PC-3 (cell line): ENCODE results near the gene PRUNE1. TPM values are rescaled to one million over a fixed set of nuclear protein-coding genes. Genes with fewer than 3 reads are reported as not detected.

Experiments
- ATAC-seq: fragments of 200-7000 bp; cut with Tn5 transposase; 2 replicates; pipeline ENCODE4 v1.9.1; 2020; ENCODE audit warnings: mild to moderate bottlenecking, moderate library complexity
- BruUV-seq: library from RNA; stranded (reverse); fragments of 400-500 nt; replicated peaks from 2 replicates; lab custom pipeline; 2021; lab: Mats Ljungman, UMichigan
- CTCF ChIA-PET: fragments of 300-600 bp; sonication (Branson Sonifier 250); formaldehyde crosslinking; loops from one replicate; lab custom pipeline; 2022; ENCODE audit warnings: antibody characterized with exemption; lab: Charles Lee
- POLR2A ChIA-PET: fragments of 300-600 bp; sonication (Branson Sonifier 250); formaldehyde crosslinking; loops from one replicate; lab custom pipeline; 2022; ENCODE audit warnings: antibody characterized with exemption; ENCODE audit not compliant: unreplicated experiment; lab: Charles Lee
- DNase-seq: peaks from one replicate; pipeline ENCODE4 v3.0.0-alpha.2; 2015
- H2AFZ ChIP-seq: fragments of 300-600 bp; sonication (generic); 2 replicates; pipeline ENCODE4 v1.6.0; 2016; ENCODE audit warnings: antibody characterized with exemption, low read length
- H3F3A ChIP-seq: fragments of 300-600 bp; sonication (generic); one replicate; pipeline ENCODE4 v1.6.0; 2017; ENCODE audit warnings: antibody characterized with exemption, low read length, control low read depth, mild to moderate bottlenecking; ENCODE audit not compliant: unreplicated experiment
- H3K27ac ChIP-seq: fragments of 300-600 bp; sonication (generic); 2 replicates; pipeline ENCODE4 v1.5.1; 2016; ENCODE audit warnings: mild to moderate bottlenecking, low read length
- H3K27me3 ChIP-seq: fragments of 300-600 bp; sonication (generic); 2 replicates; pipeline ENCODE4 v1.6.1; 2016; ENCODE audit warnings: low read length, mixed read lengths
- H3K36me3 ChIP-seq: fragments of 300-600 bp; sonication (generic); 2 replicates; pipeline ENCODE4 v1.6.1; 2016; ENCODE audit warnings: low read depth, mixed run types, low read length, mixed read lengths
- H3K4me1 ChIP-seq: fragments of 300-600 bp; sonication (generic); 2 replicates; pipeline ENCODE4 v1.5.1; 2016; ENCODE audit warnings: low read length; ENCODE audit not compliant: insufficient read depth
- H3K4me2 ChIP-seq: fragments of 300-600 bp; sonication (generic); 2 replicates; pipeline ENCODE4 v1.6.0; 2016; ENCODE audit warnings: low read length
- H3K4me3 ChIP-seq: fragments of 300-600 bp; sonication (generic); 2 replicates; pipeline ENCODE4 v1.5.1; 2016; ENCODE audit warnings: mild to moderate bottlenecking, low read length, mixed read lengths
- H3K79me2 ChIP-seq: fragments of 300-600 bp; sonication (generic); 2 replicates; pipeline ENCODE4 v1.6.1; 2017; ENCODE audit warnings: low read length, mixed read lengths
- H3K9ac ChIP-seq: fragments of 300-600 bp; sonication (generic); 2 replicates; pipeline ENCODE4 v1.6.0; 2016; ENCODE audit warnings: mild to moderate bottlenecking, low read length
- H3K9me2 ChIP-seq: fragments of 300-600 bp; sonication (generic); replicated peaks from 2 replicates; pipeline ENCODE4 v1.6.1; 2016; ENCODE audit warnings: mixed run types, low read length, mixed read lengths
- H3K9me3 ChIP-seq: fragments of 300-600 bp; sonication (generic); 2 replicates; pipeline ENCODE4 v1.6.1; 2016; ENCODE audit warnings: low read length, mixed read lengths
- H4K20me1 ChIP-seq: fragments of 300-600 bp; sonication (generic); 2 replicates; pipeline ENCODE4 v1.6.1; 2016; ENCODE audit warnings: low read length, mixed read lengths
- CTCF ChIP-seq: fragments of 300-600 bp; sonication (generic); conservative IDR thresholded peaks from 2 replicates; pipeline ENCODE4 v1.5.1; 2017; ENCODE audit warnings: antibody characterized with exemption, low read depth, mild to moderate bottlenecking, low read length
- EZH2 ChIP-seq: fragments of 300-600 bp; sonication (generic); IDR thresholded peaks from one replicate; pipeline ENCODE4 v1.6.1; 2017; ENCODE audit warnings: antibody characterized with exemption, mild to moderate bottlenecking, low read length; ENCODE audit not compliant: unreplicated experiment
- EZH2phosphoT487 ChIP-seq: fragments of 300-600 bp; sonication (generic); IDR thresholded peaks from 2 replicates; pipeline ENCODE4 v1.6.1; 2018; ENCODE audit warnings: mild to moderate bottlenecking, antibody characterized with exemption, low read length, borderline replicate concordance
- intact Hi-C: fragments of 100-400 bp; cut with micrococcal nuclease; formaldehyde crosslinking; loops from 2 replicates; pipeline ENCODE4 v1.9.0; 2023
- total RNA-seq: library from RNA; depleted of rRNA; stranded (reverse); fragments of >200 nt; gene quantifications from 2 replicates; pipeline ENCODE4 v1.2.3, GENCODE V29; 2014

Gene PRUNE1
- total RNA-seq, 1 experiment from 2014 or later: 20.3 TPM

DNA sequence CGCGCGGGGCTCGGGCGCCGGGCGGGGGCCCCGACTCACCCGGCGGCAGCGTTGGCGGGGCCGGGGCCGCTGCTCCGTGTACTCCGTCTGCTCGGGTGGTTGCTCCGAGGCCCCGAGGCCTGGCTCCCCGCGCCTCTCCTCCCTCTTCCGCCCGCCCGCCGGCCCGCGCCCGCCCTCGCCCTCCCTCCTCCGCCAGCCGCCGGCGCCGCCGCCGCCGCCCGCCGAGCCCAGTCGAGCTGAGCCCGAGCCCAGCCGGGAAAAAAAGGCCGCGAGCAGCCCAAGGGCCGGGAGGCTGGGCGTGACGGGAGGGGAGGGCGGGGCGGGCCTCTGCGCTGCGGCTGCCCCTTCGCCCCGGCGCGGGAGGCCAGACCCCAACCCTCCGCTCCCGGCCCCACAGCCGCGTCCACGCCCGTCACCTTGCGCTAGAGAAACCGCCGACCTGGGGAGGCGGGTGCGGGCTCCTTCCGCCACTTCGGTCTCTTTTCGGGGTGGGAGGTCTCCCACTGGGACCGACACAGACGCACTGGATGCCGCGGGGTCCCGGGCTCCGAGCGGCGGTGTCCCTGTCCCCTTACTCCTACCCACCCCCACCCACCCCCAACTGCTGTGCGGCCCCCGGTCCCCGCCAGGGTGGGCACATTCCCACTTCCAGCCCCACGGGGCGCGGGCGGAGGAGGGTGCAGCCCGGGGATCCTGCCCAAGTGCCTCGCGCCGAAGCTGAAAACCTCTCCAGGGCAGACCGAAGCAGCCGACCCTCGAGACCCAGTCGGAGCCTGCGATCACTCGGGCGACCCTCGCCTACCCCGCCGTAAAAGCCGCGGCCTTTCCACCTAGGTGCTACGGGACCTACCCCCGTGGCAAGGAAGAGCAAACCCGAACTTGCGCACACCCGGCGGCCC lies 33.4 kb upstream of the PRUNE1 start, which contains the start of gene CERS2:
TSS of gene CERS2 (minus strand) at position 256 of the 899 bp plus-strand sequence. CDS start 5,745 bp downstream, outside the sequence.
- CTCF ChIA-PET: interaction anchor here (0.6 kb wide), 2 partner anchors 17 to 31 kb away, joined by 3 to 10 read pairs; no protein-coding TSS in a partner anchor
- peaks cover 53% of the 10 kb centered on the region for H3K4me1 ChIP-seq
- intact Hi-C loops: loop anchor here (5.0 kb wide), 1 partner anchor 353 kb away; no protein-coding TSS in a partner anchor

GRCh38 chr1:150976401-150976821 lies 31.8 kb upstream of the PRUNE1 start:
- ATAC-seq: no peak

More for the DNA sequence above, 33.4 kb upstream of the PRUNE1 start, which contains the start of gene CERS2:
- Histone ChIP-seq H3K27me3 (no peaks in the 10 kb centered on the region), H3K9me3 (no peaks in the 10 kb centered on the region), H2AFZ (peak within 1 kb of the TSS; percentile 81), H4K20me1 (peaks cover 26% of the 10 kb centered on the region), H3K4me3 (peak within 1 kb of the TSS; percentile 90), H3K9me2 (no peaks in the 10 kb centered on the region), H3K9ac (peak within 1 kb of the TSS; percentile 93), H3K4me2 (peak within 1 kb of the TSS; percentile 99), H3K36me3 (no peaks in the 10 kb centered on the region; the same call in 1 of the 2 replicates), H3K79me2 (peaks cover 44% of the 10 kb centered on the region), H3F3A (peaks cover 4% of the 10 kb centered on the region), H3K27ac (peak within 1 kb of the TSS; percentile 28; the same call in 1 of the 2 replicates)
- POLR2A ChIA-PET: interaction anchor here (0.6 to 0.7 kb wide), 4 partner anchors 32 to 413 kb away, joined by 4 to 7 read pairs (median 6); no protein-coding TSS in a partner anchor
- ATAC-seq (peak; percentile 54), DNase-seq (peak; percentile 89)
- TF ChIP-seq CTCF (no peak), EZH2phosphoT487 (no peak), EZH2 (no peak)
- no TSS peak for BruUV-seq

More at GRCh38 chr1:150976401-150976821, 31.8 kb upstream of the PRUNE1 start:
- TF ChIP-seq CTCF (no peak), EZH2 (no peak), EZH2phosphoT487 (no peak)
- no peak for DNase-seq
- intact Hi-C loops: loop anchor here (5.0 kb wide), 1 partner anchor 354 kb away; no protein-coding TSS in a partner anchor
- Histone ChIP-seq H3K9me3 (no peaks in the 10 kb centered on the region), H2AFZ (no peak overlapping the region), H3K9me2 (no peaks in the 10 kb centered on the region), H3K9ac (no peak overlapping the region), H3K79me2 (peaks cover 28% of the 10 kb centered on the region), H3K27ac (peak overlapping the region; percentile 49; the same call in 1 of the 2 replicates), H4K20me1 (peaks cover 19% of the 10 kb centered on the region), H3K27me3 (no peaks in the 10 kb centered on the region), H3K36me3 (no peaks in the 10 kb centered on the region; the same call in 1 of the 2 replicates), H3F3A (peaks cover 4% of the 10 kb centered on the region), H3K4me3 (no peak overlapping the region), H3K4me2 (no peak overlapping the region), H3K4me1 (peaks cover 50% of the 10 kb centered on the region)
- ChIA-PET CTCF (interaction anchor here (0.6 kb wide), 2 partner anchors 20 to 82 kb away, joined by 4 to 5 read pairs; no protein-coding TSS in a partner anchor), POLR2A (no interaction called here)
- BruUV-seq: no TSS peak
